ENCODE data around the gene RTCA. TPM values are rescaled to one million over a fixed set of nuclear protein-coding genes. Genes with fewer than 3 reads are reported as not detected.

Gene RTCA
- total RNA-seq, 4 donors from 2014 or later = 6.0 to 41.9 (median 36.1) TPM

GRCh38 chr1:100342348-100342747 is 76.3 kb downstream of the RTCA start:
- in situ Hi-C loops (cut with MboI; ENCODE audit: low pct_ligation_motif_present in 1 of 4, low pct_unique_long_range_greater_than_20kb in 1 of 4, low sequenced_read_pairs in 3 of 4) = no loop called here
- DNase-seq = no peak
- Histone ChIP-seq H3K27ac (no peak overlapping the region), H3K36me3 (no peaks in the 10 kb centered on the region), H3K4me1 (peaks cover 0 to 5% (median 0%) of the 10 kb centered on the region in 4 donors), H3K27me3 (no peaks in the 10 kb centered on the region), H3K9me3 (no peaks in the 10 kb centered on the region), H3K4me3 (no peak overlapping the region)
- no peak for TF ChIP-seq POLR2A (IDR thresholded peaks at IDR 0.05)
- intact Hi-C loops (cut with DNase I; ENCODE audit: low total_unique reads) = loop anchor here (10.0 kb wide), 1 partner anchor 48 kb away; no protein-coding TSS in a partner anchor
- 96 to 97% methylated on average over 2 of the region's 2 CpGs for WGBS, 2 donors (ENCODE audit: low coverage in 1 of 2)

Small RNA genes within 50 kb of the gene (small RNA-seq; reads per million reads assigned to genes)
- 0 reads per million in 4 donors for gene AL445928.1
- 0 reads per million in 4 donors for gene MIR553

Other genes with a start within 250 kb of the RTCA start
- 1 to 10 TPM; 1.2 to 2.4 (median 2.0) TPM for gene SASS6, start 133.3 kb upstream of the RTCA start, total RNA-seq
- gene TRMT13, start 133.1 kb upstream of the RTCA start, total RNA-seq = 10 to 100 TPM in 3 of 4 donors, 1 to 10 TPM in 1; 3.7 to 25.4 (median 16.7) TPM
- gene LRRC39, start 88.0 kb upstream of the RTCA start, total RNA-seq = 1 to 10 TPM in 1 of 4 donors, under 1 TPM in 2, not detected in 1; 0.48 to 2.6 (median 0.82) TPM
- 1 to 10 TPM; 1.8 to 7.6 (median 4.9) TPM for gene DBT, start 16.4 kb upstream of the RTCA start, total RNA-seq
- 10 to 100 TPM in 3 of 4 donors, 1 to 10 TPM in 1; 8.0 to 68.6 (median 48.5) TPM for gene CDC14A, start 86.3 kb downstream of the RTCA start, total RNA-seq